Measurements from ENCODE around the gene SLC39A11.
"Not testable (repeated sequence)": the region's sequence is repeated elsewhere in the genome, so short reads cannot be mapped to it uniquely, and the experiment has no call there.

SLC39A11 gene

GRCh38 chr17:72940496-72940895, 152.0 kb downstream of the SLC39A11 start:
- TF ChIP-seq CTCF (conservative IDR thresholded peaks at IDR 0.05; ENCODE audit: low read depth, low read length), result no peak
- no peak overlapping the region for H3K4me3 ChIP-seq (ENCODE audit: low read length)
- no peak for DNase-seq (ENCODE audit: low read depth)

GRCh38 chr17:72938482-72938881, 154.0 kb downstream of the SLC39A11 start:
- DNase-seq (ENCODE audit: low read depth), result no peak
- no peak overlapping the region for H3K4me3 ChIP-seq (ENCODE audit: low read length)
- no peak for TF ChIP-seq CTCF (conservative IDR thresholded peaks at IDR 0.05; ENCODE audit: low read depth, low read length)

- H3K4me3 ChIP-seq (ENCODE audit: low read length), result no peak overlapping the region
Measured at GRCh38 chr17:72937707-72938106, 154.8 kb downstream of the SLC39A11 start.

GRCh38 chr17:72937254-72937653, 155.2 kb downstream of the SLC39A11 start:
- H3K4me3 ChIP-seq (ENCODE audit: low read length); DNase-seq (ENCODE audit: low read depth): not testable (repeated sequence)

More at GRCh38 chr17:72937707-72938106, 154.8 kb downstream of the SLC39A11 start:
- TF ChIP-seq CTCF (conservative IDR thresholded peaks at IDR 0.05; ENCODE audit: low read depth, low read length), result no peak
- DNase-seq (ENCODE audit: low read depth), result no peak

- H3K4me3 ChIP-seq (ENCODE audit: low read length), result no peak overlapping the region
- no peak for TF ChIP-seq CTCF (conservative IDR thresholded peaks at IDR 0.05; ENCODE audit: low read depth, low read length)
- DNase-seq (ENCODE audit: low read depth), result no peak
Measured at GRCh38 chr17:72935984-72936383, 156.5 kb downstream of the SLC39A11 start.

- no peak for DNase-seq (ENCODE audit: low read depth)
- no peak for TF ChIP-seq CTCF (conservative IDR thresholded peaks at IDR 0.05; ENCODE audit: low read depth, low read length)
Measured at GRCh38 chr17:72934927-72935326, 157.6 kb downstream of the SLC39A11 start.

GRCh38 chr17:72931635-72932034, 160.9 kb downstream of the SLC39A11 start:
- no peak for TF ChIP-seq CTCF (conservative IDR thresholded peaks at IDR 0.05; ENCODE audit: low read depth, low read length)
- DNase-seq (ENCODE audit: low read depth), result no peak
- H3K4me3 ChIP-seq (ENCODE audit: low read length), result no peak overlapping the region

More at GRCh38 chr17:72934927-72935326, 157.6 kb downstream of the SLC39A11 start:
- no peak overlapping the region for H3K4me3 ChIP-seq (ENCODE audit: low read length)

GRCh38 chr17:72931163-72931562, 161.3 kb downstream of the SLC39A11 start:
- no peak overlapping the region for H3K4me3 ChIP-seq (ENCODE audit: low read length)
- no peak for TF ChIP-seq CTCF (conservative IDR thresholded peaks at IDR 0.05; ENCODE audit: low read depth, low read length)
- no peak for DNase-seq (ENCODE audit: low read depth)
